NCI-H1092 treated with DMSO at 0.1 percent for 48 hours (cell line): ENCODE data around the gene ITSN1.
"Not testable (repeated sequence)": the region's sequence is repeated elsewhere in the genome, so short reads cannot be mapped to it uniquely, and the experiment has no call there.

Experiments used
- DNase-seq: peaks from one replicate; lab custom pipeline; 2025; lab: John Stamatoyannopoulos, UW

Gene ITSN1

DNA sequence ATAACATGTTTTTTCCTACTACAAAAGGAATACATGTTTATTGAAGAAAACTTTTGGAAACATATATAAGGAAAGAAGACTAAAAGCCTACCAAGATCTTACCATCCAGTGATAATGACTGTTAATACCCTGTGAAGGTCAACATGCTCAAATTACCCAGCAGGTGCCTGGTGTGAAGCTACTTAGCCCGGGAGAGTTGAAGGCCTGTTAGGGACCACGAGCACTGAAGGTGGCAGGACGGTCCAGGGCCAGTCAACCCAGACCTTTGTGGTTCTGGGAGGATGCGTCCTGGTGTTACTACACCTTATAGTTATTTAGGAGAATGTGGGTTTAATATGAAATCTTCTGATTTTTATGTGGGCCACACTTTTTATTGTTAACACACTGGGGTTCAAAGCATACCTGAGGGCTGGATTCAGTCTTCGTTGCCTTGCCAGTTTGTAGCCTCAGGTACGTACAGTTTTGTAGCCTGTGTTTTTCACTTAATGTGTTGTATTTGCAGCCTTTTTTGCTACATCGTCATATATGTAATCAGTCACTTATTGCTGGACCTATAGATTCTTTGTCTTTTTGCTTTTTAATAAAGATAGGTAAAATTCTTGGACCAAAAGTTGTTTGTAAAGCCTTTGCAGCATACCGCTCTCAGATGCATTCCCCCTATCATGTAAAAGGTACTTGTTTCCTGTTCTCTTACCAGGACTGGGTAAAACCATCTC, 9.8 kb downstream of the ITSN1 start:
- no peak for DNase-seq

DNA sequence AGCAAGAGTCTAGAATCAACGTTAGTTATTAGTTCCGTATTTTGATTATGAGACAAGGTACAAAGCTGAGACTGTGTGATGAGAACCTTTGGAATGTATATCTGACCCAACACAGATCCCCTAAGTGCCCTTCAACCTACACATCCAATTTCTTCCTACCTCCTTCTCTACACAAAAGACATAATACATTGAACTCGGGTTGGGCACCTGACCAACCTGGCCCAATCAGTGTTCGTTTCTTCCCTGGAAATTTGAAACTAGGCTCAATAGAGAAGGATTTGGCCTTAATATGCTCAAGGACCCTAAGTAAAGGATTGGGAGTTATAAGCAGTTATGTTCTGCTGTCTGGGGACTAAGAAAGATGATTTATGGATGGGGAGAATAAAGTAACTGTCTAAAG, 12.1 kb downstream of the ITSN1 start:
- no peak for DNase-seq

DNA sequence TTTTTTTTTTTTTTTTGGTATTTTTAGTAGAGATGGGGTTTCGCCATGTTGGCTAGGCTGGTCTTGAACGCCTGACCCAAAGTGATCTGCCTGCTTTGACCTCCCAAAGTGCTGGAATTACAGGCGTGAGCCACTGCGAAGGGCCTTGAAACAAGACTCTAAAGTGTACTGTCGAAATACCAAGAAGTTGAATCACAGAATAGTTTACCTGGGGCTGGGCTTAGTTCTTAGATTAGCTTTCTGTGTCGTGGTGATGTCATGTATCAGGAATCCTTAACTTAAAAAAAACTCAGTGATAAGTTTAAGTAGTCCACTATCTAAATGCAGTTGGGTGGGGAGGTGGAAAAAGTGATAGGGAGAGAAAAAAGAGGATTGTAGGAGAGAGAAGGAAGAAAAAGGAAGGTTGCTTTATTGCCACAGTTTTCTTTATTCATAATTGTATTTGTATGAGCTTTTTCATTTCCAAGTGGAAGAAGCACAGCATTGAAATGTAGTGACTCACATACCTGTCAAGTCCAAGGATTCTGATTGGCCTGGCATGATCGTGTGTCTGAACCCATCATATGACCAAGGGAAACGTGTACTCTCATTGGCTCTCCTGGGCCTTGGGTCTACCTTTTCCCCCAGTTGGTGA, 13.4 kb downstream of the ITSN1 start:
- no peak for DNase-seq

DNA sequence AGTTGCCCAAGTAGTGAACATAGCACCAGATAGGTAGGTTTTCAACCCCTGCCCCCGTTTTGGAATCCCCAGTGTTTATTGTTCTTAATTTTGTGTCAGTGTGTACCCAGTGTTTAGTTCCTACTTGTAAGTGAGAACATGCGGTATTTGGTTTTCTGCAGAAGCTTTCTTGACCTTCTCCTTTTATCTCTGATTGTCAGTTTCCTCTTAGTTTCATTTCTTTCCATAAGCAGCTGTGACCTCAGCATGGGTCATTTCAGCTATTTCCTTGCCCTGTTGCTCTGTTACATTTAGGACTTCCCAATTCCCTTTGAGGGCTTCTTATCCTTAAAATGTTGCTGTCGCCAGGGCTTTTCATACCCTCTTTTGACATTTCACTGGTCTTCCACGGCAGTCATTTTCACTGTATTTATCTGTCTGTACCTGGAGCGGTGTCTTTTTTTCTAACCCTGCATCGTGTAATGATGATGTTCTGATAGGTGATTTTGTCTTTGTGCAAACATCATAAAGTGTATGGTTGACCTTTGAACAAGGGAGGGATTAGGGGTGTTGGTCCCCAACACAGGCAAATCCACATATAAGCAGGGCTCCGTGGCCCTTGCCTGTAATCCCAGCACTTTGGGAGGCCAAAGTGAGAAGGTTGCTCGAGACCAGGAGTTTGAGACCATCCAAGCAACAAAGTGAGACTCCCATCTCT, 15.0 kb downstream of the ITSN1 start:
- no peak for DNase-seq

- DNase-seq, result no peak
Measured at GRCh38 chr21:33658919-33659567, 16.7 kb downstream of the ITSN1 start.

DNA sequence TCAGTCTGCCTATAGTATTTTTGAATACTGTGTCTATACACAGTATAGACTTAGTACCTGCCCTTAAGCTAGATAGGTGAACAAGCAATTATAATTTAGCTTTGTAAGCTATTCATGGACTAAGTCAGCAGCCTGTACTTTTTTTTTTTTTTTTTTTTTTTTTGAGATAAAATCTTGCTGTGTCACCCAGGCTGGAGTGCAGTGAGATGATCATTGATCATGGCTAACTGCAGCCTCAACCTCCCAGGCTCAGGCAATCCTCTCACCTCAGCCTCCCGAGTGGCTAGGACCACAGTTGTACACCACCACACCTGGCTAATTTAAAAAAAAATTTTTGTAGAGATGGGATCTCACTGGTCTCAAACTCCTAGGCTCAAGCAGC, 17.3 kb downstream of the ITSN1 start:
- no peak for DNase-seq

GRCh38 chr21:33660406-33660805, 18.1 kb downstream of the ITSN1 start:
- no peak for DNase-seq

- no peak for DNase-seq
Measured at GRCh38 chr21:33661146-33661545, 18.8 kb downstream of the ITSN1 start.

GRCh38 chr21:33662046-33662445, 19.7 kb downstream of the ITSN1 start:
- no peak for DNase-seq

GRCh38 chr21:33663241-33663640, 20.9 kb downstream of the ITSN1 start:
- DNase-seq, result no peak

GRCh38 chr21:33664135-33664534, 21.8 kb downstream of the ITSN1 start:
- DNase-seq, result no peak

DNA sequence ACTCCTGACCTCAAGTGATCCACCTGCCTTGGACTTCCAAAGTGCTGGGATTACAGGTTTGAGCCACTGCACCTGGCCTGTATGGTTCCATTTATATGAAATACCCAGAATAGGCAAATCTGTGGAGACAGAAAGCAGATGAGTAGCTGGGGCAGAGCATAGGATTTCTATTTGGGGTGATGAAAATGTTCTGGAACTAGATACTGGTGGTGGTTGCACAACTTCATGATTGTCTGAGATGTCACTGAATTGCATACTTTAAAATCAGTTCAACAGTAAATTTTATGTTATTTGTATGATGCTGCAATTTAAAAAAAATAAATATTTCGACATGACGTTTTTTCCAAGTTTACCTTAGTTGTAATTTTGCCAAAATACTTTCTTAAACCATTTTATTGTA, 23.9 kb downstream of the ITSN1 start:
- DNase-seq, result no peak

DNA sequence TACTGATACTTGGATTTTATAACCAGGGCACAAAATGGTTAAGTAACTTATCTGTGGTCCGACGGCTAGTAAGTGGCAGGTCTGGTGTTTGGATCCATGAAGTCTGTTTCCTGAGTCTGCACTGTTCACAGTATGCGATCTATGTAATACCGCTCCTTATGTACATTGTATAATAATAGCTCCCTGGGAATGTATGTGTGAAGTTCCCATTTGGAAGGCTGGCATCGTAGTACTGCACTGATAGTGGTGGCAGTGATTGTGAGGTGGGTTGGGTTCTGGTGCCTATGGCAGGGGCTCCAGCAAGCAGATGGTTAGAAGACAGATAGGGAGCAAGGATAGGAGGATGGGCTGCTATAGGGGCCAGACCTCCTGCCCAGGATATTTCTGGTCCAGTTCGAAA, 25.3 kb downstream of the ITSN1 start:
- no peak for DNase-seq

DNA sequence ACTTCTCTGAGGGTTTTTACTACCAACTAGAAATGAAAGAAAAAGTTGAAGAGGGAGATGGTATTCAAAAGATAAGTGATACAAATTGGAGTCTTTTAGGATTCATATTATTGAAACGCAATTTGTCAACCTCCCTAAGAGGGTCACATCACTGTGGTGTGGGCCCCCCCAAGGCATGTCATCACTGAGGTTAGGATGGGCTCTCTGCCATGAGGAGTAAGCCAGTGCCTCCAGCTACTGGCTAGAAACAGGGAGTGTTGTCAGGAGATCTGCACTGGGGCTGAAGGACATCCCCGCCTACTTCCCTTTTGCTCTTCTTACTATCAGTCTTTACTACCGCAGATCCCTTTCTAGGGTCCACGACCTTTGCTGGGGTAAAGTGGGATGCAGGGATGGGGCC, 25.9 kb downstream of the ITSN1 start:
- DNase-seq, result no peak

DNA sequence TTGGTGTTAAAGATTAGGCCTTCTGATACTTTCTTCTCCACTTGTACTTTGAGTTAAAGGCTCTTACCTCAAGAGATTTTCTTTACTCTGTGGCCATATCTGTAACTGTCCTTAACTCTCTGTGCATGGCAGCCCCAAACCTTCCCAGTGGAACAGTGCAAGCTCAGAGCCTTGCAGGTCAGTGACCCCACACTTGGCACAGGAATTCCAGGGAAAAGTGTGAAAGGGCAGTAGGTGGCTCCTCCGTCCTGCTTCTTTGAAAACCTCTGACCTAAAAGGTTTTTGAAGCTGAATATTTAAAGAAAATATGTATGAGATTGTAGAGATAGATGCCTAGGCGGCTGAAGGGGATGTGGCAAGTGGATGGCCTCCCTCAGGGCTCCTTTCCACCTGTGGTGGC, 26.3 kb downstream of the ITSN1 start:
- DNase-seq, result no peak

- DNase-seq, result no peak
Measured at GRCh38 chr21:33670076-33670978, 28.0 kb downstream of the ITSN1 start.

DNA sequence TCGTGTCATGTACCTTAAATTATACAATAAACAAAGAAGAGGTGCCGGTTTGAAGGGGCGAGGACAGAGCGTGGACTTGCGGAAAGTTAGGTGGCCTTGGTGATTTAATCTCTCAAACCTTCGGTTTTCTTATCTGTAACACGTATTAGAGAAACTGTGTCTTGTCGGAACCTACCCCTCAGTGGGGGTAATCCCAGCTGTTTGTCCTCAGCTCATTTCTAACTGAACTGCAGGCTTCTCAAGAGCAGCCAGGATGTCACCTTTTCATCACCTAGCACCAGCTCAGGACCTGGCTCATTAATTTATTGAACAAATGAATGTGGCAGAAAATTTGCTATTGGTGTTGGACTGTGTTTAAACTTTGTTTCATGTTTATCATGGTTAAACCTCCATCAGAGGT, 31.2 kb downstream of the ITSN1 start:
- no peak for DNase-seq

- DNase-seq, result no peak
Measured at GRCh38 chr21:33674226-33674625, 31.9 kb downstream of the ITSN1 start.

DNA sequence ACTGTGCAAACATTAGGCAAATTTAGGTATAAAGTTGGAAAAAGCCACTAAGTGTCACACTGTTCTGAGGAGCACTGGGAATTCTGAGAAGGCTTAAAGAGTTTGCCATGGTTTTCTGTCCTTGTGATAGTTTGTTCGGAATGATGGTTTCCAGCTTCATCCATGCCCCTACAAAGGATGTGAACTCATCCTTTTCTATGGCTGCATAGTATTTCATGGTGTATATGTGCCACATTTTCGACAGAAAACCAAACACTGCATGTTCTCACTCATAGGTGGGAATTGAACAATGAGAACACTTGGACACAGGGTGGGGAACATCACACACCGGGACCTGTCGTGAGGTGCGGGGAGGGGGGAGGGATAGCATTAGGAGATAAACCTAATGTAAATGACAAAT, 34.4 kb downstream of the ITSN1 start:
- not testable (repeated sequence) for DNase-seq

DNA sequence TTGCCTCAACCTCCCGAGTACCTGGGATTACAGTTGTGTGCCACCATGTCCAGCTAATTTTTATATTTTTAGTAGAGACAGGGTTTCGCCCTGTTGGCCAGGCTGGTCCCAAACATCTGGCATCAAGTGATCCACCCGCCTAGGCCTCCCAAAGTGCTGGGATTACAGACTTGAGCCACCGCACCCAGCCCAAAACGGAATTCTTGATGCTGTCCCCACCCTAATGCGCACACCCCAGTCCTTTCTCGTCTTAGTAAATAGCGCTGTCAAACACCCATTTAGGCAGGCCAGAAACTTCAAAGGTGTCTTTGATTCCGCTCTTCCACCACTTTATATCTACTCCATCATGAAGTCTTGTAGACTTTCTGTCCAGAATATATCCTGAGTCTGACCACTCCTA, 35.1 kb downstream of the ITSN1 start:
- DNase-seq, result no peak

GRCh38 chr21:33680870-33681269, 38.6 kb downstream of the ITSN1 start:
- no peak for DNase-seq
